Thyroid gland (tissue), 4 donors: ENCODE data around the gene TOMM7. TPM values are rescaled to one million over a fixed set of nuclear protein-coding genes. Genes with fewer than 3 reads are reported as not detected.
"Not testable (repeated sequence)": the region's sequence is repeated elsewhere in the genome, so short reads cannot be mapped to it uniquely, and the experiment has no call there.

Experiments
- DNase-seq, 2 donors: peaks; one replicate each; pipeline ENCODE4 v3.0.0-alpha.2; 2019
- H3K27ac ChIP-seq, 3 donors: fragments of 200-600 bp; sonication (generic); 1 replicate in 2 of 3; 2 replicates in 1 of 3; pipeline ENCODE4 v1.5.1; 2016 to 2019; ENCODE audit warnings: mild to moderate bottlenecking in 1 of 3, moderate library complexity in 1 of 3
- H3K27me3 ChIP-seq: fragments of 200-600 bp; sonication (generic); one replicate; pipeline ENCODE4 v1.5.1; 2019
- H3K36me3 ChIP-seq, 2 donors: fragments of 200-600 bp; sonication (generic); one replicate each; pipeline ENCODE4 v1.5.1; 2016 to 2019
- H3K4me1 ChIP-seq, 2 donors: fragments of 200-600 bp; sonication (generic); one replicate each; pipeline ENCODE4 v1.5.1; 2017 to 2019
- H3K4me3 ChIP-seq, 3 donors: fragments of 200-600 bp; sonication (generic); replicated peaks in 1 of 3; 1 replicate in 2 of 3; 2 replicates in 1 of 3; pipeline ENCODE4 v1.5.1; 2016; ENCODE audit warnings: mild to moderate bottlenecking in 1 of 3
- H3K9me3 ChIP-seq: fragments of 200-600 bp; sonication (generic); one replicate; pipeline ENCODE4 v1.5.1; 2017
- POLR2A ChIP-seq, 2 donors: fragments of 450-650 bp; IDR thresholded peaks; one replicate each; pipeline ENCODE4 v1.6.1; 2017; ENCODE audit warnings: antibody characterized with exemption in 2 of 2, mild to moderate bottlenecking in 2 of 2, moderate library complexity in 1 of 2
- whole genome bisulfite sequencing, 2 donors: methylation state at CpG; one replicate each; pipeline ENCODE4 v1.1.5; 2017; 5-methylcytosine and 5-hydroxymethylcytosine counted together
- intact Hi-C: fragments of 100-400 bp; cut with DNase I; formaldehyde crosslinking; loops from one replicate; pipeline ENCODE4 v1.15.1; 2023
- total RNA-seq, 4 donors: library from RNA; depleted of rRNA; stranded (reverse); fragments of >200 nt; gene quantifications; one replicate each; pipeline ENCODE4 v1.2.3, GENCODE V29; 2016
- TF ChIP-seq, protein P1 (sequence below), 6 experiments: fragments of 200-600 bp in 3 of 6; fragments of 450-650 bp in 3 of 6; sonication (generic) in 3 of 6; IDR thresholded peaks; one replicate each; pipeline ENCODE4 v1.5.1; 2016 to 2019; ENCODE audit warnings: antibody characterized with exemption in 6 of 6, mild to moderate bottlenecking in 2 of 6, inconsistent platforms in 1 of 6, moderate library complexity in 1 of 6

The TOMM7 gene
- total RNA-seq, 4 donors from 2014 or later: 94.8 to 312 (median 154) TPM

DNA sequence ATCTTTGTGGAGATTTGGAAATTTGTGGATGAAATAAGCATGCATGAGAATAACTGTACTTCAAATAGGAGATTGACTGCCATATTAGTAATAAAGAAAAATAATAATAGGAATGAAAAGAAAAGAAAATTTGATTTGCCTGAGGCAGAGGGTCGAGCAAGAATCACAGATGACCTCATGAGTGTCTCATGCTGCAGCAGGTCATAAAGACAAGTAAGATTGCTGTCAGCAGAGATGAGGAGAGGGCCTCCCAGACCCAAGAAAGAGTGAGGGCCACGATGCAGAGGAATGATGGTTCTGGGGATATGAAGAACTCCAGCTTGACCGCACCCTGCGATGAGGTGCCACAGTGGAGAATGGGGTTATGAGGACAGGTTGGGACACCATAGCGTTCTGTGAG lies 39.2 kb downstream of the TOMM7 start:
- no peaks in the 10 kb centered on the region for H3K9me3 ChIP-seq
- H3K27me3 ChIP-seq: no peaks in the 10 kb centered on the region
- intact Hi-C loops: loop anchor here (5.0 kb wide), 1 partner anchor 221 kb away; no protein-coding TSS in a partner anchor
- H3K27ac ChIP-seq: no peak overlapping the region
- no peak for DNase-seq
- 80 to 86% methylated on average over 5 of the region's 5 CpGs for WGBS, 2 donors
- no peaks in the 10 kb centered on the region for H3K4me1 ChIP-seq
- H3K4me3 ChIP-seq: no peak overlapping the region
- no peak for TF ChIP-seq POLR2A (IDR thresholded peaks at IDR 0.05)
- TF ChIP-seq, protein P1, sequence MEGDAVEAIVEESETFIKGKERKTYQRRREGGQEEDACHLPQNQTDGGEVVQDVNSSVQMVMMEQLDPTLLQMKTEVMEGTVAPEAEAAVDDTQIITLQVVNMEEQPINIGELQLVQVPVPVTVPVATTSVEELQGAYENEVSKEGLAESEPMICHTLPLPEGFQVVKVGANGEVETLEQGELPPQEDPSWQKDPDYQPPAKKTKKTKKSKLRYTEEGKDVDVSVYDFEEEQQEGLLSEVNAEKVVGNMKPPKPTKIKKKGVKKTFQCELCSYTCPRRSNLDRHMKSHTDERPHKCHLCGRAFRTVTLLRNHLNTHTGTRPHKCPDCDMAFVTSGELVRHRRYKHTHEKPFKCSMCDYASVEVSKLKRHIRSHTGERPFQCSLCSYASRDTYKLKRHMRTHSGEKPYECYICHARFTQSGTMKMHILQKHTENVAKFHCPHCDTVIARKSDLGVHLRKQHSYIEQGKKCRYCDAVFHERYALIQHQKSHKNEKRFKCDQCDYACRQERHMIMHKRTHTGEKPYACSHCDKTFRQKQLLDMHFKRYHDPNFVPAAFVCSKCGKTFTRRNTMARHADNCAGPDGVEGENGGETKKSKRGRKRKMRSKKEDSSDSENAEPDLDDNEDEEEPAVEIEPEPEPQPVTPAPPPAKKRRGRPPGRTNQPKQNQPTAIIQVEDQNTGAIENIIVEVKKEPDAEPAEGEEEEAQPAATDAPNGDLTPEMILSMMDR (IDR thresholded peaks at IDR 0.05): no peak
- H3K36me3 ChIP-seq: no peaks in the 10 kb centered on the region

DNA sequence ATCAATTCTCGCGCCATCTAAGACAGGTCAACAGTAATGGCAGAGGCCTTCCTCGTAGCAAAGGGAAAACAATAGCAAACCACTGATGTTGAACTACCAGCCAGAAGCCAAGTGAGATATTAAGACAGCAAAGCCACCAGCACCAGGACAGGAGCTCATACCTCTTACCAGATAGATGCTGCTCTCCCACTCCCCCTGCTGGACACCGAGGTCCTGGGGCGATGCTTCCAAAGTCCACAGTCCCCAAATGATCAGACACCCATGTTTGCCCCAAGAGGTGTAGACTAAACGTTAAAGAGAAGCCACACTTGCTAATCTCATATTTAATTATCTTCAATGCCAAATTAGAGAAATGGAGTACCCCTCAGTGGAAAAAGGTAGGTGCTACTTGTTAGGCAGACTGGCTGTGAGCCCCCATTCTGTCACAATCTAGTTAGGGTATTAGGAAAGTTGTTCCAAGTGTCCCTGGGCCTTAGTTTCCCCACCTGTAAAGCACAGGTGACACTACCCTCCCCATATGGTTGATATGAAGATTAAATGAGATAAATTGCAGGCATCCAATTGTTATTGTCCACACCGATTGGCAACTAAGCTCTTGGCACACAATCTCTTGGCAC lies 39.9 kb downstream of the TOMM7 start:
- intact Hi-C loops: loop anchor here (5.0 kb wide), 1 partner anchor 220 kb away; no protein-coding TSS in a partner anchor
- TF ChIP-seq, protein P1 (IDR thresholded peaks at IDR 0.05): peak in 5 of 6 experiments; percentile 42 to 76 (median 66)
- TF ChIP-seq POLR2A (IDR thresholded peaks at IDR 0.05): no peak
- H3K36me3 ChIP-seq: no peaks in the 10 kb centered on the region
- H3K4me1 ChIP-seq: no peaks in the 10 kb centered on the region
- H3K27me3 ChIP-seq: no peaks in the 10 kb centered on the region
- WGBS, 2 donors: 51 to 59% methylated on average over 7 of the region's 7 CpGs
- no peak overlapping the region for H3K4me3 ChIP-seq
- DNase-seq: peak; percentile 71 to 76
- no peak overlapping the region for H3K27ac ChIP-seq
- H3K9me3 ChIP-seq: no peaks in the 10 kb centered on the region

DNA sequence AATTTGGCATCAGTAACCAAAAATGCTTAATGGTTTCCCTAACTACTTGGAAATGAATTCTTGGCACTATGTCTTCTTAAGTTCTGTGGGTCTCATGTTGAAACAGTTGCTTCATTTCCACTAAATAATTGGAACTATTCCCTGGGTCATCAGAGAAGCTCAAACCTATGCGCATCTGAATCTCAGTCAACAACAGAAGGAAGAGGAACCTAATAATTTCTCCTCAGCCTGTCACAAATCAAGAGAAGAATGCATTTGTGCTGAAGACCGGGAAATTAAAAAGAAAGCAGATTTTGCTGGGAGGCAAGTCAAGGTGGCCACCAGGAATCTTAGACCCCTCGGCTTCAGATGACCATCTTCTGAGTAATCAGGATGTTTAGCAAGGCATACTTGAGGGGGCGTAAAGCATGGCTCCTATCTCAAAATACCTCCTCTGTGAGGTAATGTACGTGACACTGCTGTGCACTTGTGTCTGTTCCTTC lies 41.4 kb downstream of the TOMM7 start:
- Histone ChIP-seq H3K4me3 (no peak overlapping the region), H3K4me1 (no peaks in the 10 kb centered on the region), H3K27ac (no peak overlapping the region), H3K27me3 (no peaks in the 10 kb centered on the region), H3K36me3 (no peaks in the 10 kb centered on the region), H3K9me3 (no peaks in the 10 kb centered on the region)
- intact Hi-C loops: loop anchor here (5.0 kb wide), 1 partner anchor 219 kb away; no protein-coding TSS in a partner anchor
- TF ChIP-seq POLR2A (IDR thresholded peaks at IDR 0.05): no peak
- TF ChIP-seq, protein P1 (IDR thresholded peaks at IDR 0.05): no peak
- WGBS, 2 donors: 68 to 74% methylated on average over 5 of the region's 5 CpGs
- DNase-seq: no peak

DNA sequence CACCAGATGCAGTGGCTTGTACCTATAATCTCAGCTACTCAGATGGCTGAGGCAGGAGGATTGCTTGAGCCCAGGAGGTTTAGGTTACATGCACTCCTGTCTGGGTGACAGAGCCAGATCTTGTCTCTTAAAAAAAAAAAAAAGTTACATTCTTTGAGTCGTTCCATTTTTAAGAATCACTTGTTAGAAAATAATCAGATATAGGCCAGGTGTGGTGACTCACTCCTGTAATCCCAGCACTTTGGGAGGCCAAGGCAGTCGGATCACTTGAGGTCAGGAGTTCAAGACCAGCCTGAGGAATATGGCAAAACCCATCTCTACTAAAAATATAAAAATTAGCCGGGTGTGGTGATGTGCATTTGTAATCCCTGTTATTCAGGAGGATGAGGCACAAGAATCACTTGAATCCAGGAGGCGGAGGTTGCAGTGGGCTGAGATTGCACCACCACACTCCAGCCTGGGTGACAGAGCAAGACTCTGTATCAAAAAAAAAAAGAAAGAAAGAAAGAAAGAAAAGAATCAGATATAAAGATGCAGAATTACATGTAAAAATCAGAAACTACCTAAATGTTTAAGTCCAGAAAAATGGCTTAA lies 42.8 kb downstream of the TOMM7 start:
- not testable (repeated sequence) for H3K9me3 ChIP-seq, H3K27me3 ChIP-seq, H3K36me3 ChIP-seq, H3K27ac ChIP-seq, H3K4me3 ChIP-seq, H3K4me1 ChIP-seq, DNase-seq
- WGBS, 2 donors: 65 to 79% methylated on average over 4 of the region's 4 CpGs
- intact Hi-C loops: loop anchor here (5.0 kb wide), 1 partner anchor 218 kb away; no protein-coding TSS in a partner anchor

DNA sequence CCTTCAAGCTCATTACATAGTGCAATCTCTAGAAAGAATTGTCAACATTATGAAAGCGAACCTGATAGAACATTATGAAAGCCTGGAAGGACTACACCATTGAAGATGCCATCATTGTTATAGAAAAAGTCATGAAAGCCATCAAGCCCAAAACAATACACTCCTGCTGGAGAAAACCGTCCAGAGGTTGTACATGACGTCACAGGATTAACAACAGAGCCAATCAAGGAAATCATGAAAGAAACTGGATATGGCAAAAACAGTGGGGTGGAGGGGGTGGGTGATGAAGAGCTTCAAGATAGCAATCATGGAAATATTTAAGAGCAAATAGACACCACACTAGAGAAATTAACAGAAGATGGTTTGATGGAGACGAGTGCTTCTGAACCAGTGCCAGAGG lies 45.7 kb downstream of the TOMM7 start:
- Histone ChIP-seq H3K4me3 (no peak overlapping the region), H3K4me1 (no peaks in the 10 kb centered on the region), H3K27me3 (no peaks in the 10 kb centered on the region), H3K27ac (no peak overlapping the region), H3K9me3 (no peaks in the 10 kb centered on the region), H3K36me3 (no peaks in the 10 kb centered on the region)
- DNase-seq: no peak
- 84 to 89% methylated on average over 4 of the region's 4 CpGs for WGBS, 2 donors
- TF ChIP-seq, protein P1 (IDR thresholded peaks at IDR 0.05): no peak
- TF ChIP-seq POLR2A (IDR thresholded peaks at IDR 0.05): no peak
- intact Hi-C loops: no loop called here
